NT2/D1 (cell line): ENCODE data around the gene JAKMIP2.

Experiments used
- YY1 ChIP-seq: IDR thresholded peaks from 2 replicates; pipeline ENCODE4 v1.6.1; 2011; ENCODE audit not compliant: insufficient read length, insufficient read depth
- ZNF274 ChIP-seq: IDR thresholded peaks from 2 replicates; pipeline ENCODE4 v1.6.1; 2011; ENCODE audit warnings: mild to moderate bottlenecking, low read depth, low read length

DNA sequence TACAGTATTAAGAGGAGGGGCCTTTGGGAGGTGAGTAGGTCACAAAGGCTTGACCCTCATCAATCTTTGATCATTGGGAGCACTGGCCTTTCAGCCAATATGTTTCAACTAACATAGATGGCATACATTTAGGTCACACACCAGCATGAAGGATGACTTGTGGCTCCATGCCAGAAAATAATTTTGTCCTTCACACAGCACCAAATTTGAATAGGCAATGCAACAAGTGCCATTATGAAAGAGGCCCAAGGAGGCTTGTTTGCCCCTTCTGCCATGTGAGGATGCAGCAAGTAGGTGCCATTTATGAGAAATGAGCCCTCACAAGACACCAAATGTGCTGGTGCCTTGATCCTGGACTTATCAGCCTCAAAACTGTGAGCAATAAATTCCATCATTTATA, 81.1 kb downstream of the JAKMIP2 start:
- TF ChIP-seq ZNF274, result no peak
- no peak for TF ChIP-seq YY1
